ENCODE measurements around the gene GPAT3.
A peak's percentile ranks its signal among the peaks of the same experiment; 100 is the strongest.

Gene GPAT3

DNA sequence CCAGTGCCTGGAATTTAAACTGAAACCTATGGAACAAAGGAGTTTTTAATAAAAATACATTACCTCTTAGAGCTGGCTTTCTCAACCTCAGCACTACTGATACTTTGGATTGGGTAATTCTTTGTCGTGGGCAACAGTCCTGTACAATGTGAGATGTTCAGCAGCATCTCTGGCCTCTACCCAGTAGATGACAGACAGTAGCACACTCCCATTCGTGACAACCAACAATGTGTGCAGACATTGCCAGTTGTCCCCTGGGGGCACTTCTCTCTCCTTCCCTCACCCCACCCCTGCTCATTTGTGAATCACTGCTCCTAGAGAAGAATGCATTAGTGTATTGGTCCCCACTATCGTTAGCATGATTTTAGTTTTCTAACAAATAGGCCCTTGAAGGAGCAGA lies 16.2 kb downstream of the GPAT3 start:
- Histone ChIP-seq H3K4me2 (ENCODE audit: low read depth, low read length, poor library complexity, severe bottlenecking) (peak overlapping the region; percentile 13), H3K4me3 (ENCODE audit: low read length, poor library complexity, severe bottlenecking) (no peak overlapping the region), H2AFZ (ENCODE audit: low read length) (no peak overlapping the region), H3K79me2 (ENCODE audit: insufficient read depth, low read length) (no peaks in the 10 kb centered on the region), H3K9ac (ENCODE audit: low read depth, low read length, poor library complexity, severe bottlenecking) (no peak overlapping the region), H3K36me3 (ENCODE audit: insufficient read depth, low read length) (no peaks in the 10 kb centered on the region), H3K4me1 (ENCODE audit: insufficient read depth, low read length, poor library complexity, severe bottlenecking) (peaks cover 26% of the 10 kb centered on the region), H3F3A (ENCODE audit: low read depth) (no peaks in the 10 kb centered on the region), H3K9me2 (replicated peaks; ENCODE audit: low read depth, low read length) (no peaks in the 10 kb centered on the region), H3K9me3 (ENCODE audit: insufficient read depth, low read depth, low read length) (no peaks in the 10 kb centered on the region), H4K20me1 (ENCODE audit: insufficient read depth, low read length, poor library complexity, severe bottlenecking) (no peaks in the 10 kb centered on the region), H3K27me3 (ENCODE audit: insufficient read depth, low read length, poor library complexity, severe bottlenecking) (no peaks in the 10 kb centered on the region)
- TF ChIP-seq EZH2phosphoT487 (IDR thresholded peaks at IDR 0.05; ENCODE audit: borderline replicate concordance): no peak
- TF ChIP-seq, protein P1, sequence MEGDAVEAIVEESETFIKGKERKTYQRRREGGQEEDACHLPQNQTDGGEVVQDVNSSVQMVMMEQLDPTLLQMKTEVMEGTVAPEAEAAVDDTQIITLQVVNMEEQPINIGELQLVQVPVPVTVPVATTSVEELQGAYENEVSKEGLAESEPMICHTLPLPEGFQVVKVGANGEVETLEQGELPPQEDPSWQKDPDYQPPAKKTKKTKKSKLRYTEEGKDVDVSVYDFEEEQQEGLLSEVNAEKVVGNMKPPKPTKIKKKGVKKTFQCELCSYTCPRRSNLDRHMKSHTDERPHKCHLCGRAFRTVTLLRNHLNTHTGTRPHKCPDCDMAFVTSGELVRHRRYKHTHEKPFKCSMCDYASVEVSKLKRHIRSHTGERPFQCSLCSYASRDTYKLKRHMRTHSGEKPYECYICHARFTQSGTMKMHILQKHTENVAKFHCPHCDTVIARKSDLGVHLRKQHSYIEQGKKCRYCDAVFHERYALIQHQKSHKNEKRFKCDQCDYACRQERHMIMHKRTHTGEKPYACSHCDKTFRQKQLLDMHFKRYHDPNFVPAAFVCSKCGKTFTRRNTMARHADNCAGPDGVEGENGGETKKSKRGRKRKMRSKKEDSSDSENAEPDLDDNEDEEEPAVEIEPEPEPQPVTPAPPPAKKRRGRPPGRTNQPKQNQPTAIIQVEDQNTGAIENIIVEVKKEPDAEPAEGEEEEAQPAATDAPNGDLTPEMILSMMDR (conservative IDR thresholded peaks at IDR 0.05; ENCODE audit: low read length): no peak

DNA sequence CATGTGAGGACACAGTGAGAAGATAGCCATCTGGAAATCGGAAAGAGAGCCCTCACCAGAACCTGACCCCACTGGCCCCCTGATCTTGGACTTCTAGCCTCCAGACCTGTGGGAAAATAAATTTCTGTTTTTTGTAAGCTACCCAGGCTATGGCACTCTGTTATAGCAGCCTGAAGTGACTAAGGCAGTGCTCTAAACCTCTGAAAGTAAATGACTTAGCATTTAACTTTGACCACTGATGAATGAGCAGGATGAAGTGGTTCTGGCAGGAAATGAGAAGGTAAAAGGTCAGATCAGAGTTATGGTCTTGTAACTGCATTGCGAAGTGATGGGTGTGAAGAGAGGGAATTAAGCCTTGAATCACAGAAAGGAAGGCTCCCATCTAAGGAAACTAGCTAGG lies 17.0 kb downstream of the GPAT3 start:
- H3K4me1 ChIP-seq (ENCODE audit: insufficient read depth, low read length, poor library complexity, severe bottlenecking): peaks cover 26% of the 10 kb centered on the region
- H3K27me3 ChIP-seq (ENCODE audit: insufficient read depth, low read length, poor library complexity, severe bottlenecking): no peaks in the 10 kb centered on the region
- H3K9me2 ChIP-seq (replicated peaks; ENCODE audit: low read depth, low read length): no peaks in the 10 kb centered on the region
- no peaks in the 10 kb centered on the region for H3K79me2 ChIP-seq (ENCODE audit: insufficient read depth, low read length)
- H3F3A ChIP-seq (ENCODE audit: low read depth): no peaks in the 10 kb centered on the region
- H3K9ac ChIP-seq (ENCODE audit: low read depth, low read length, poor library complexity, severe bottlenecking): no peak overlapping the region
- no peak for TF ChIP-seq EZH2phosphoT487 (IDR thresholded peaks at IDR 0.05; ENCODE audit: borderline replicate concordance)
- TF ChIP-seq, protein P1 (conservative IDR thresholded peaks at IDR 0.05; ENCODE audit: low read length): no peak
- no peak overlapping the region for H2AFZ ChIP-seq (ENCODE audit: low read length)
- H3K4me3 ChIP-seq (ENCODE audit: low read length, poor library complexity, severe bottlenecking): no peak overlapping the region
- no peaks in the 10 kb centered on the region for H3K9me3 ChIP-seq (ENCODE audit: insufficient read depth, low read depth, low read length)
- H3K4me2 ChIP-seq (ENCODE audit: low read depth, low read length, poor library complexity, severe bottlenecking): peak overlapping the region; percentile 13
- H3K36me3 ChIP-seq (ENCODE audit: insufficient read depth, low read length): no peaks in the 10 kb centered on the region
- H4K20me1 ChIP-seq (ENCODE audit: insufficient read depth, low read length, poor library complexity, severe bottlenecking): no peaks in the 10 kb centered on the region

DNA sequence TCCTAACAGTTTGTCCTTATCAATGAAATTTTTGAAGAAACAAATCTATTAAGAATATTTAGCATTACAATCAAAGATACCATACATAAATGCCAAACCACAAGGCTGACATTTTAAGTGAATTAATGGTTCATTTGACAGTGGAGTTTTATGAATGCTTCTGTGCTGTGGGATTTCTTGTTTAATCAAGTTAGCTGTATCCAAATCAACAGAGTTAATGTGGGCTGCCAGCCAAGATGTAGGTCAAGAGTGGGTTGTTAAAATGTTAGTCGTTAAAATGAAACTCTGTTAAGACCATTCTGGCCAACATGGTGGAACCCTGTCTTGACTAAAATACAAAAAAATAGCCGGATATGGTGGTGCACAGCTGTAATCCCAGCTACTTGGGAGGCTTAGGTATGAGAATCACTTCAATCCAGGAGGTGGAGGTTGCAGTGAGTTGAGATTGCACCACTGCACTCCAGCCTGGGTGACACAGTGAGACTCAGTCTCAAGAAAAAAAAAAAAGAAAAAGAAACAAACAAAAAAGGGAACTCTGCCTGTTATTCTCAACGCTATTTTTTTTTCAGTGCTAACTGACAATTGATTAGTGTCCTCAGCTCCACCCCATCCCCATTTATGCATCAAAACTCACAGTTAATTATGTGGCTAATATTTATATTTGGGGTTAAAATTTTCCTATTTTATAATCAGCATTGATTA lies 20.2 kb downstream of the GPAT3 start:
- no peaks in the 10 kb centered on the region for H3K9me3 ChIP-seq (ENCODE audit: insufficient read depth, low read depth, low read length)
- no peak overlapping the region for H3K9ac ChIP-seq (ENCODE audit: low read depth, low read length, poor library complexity, severe bottlenecking)
- peaks cover 24% of the 10 kb centered on the region for H3K4me1 ChIP-seq (ENCODE audit: insufficient read depth, low read length, poor library complexity, severe bottlenecking)
- H3K79me2 ChIP-seq (ENCODE audit: insufficient read depth, low read length): no peaks in the 10 kb centered on the region
- no peaks in the 10 kb centered on the region for H3K27me3 ChIP-seq (ENCODE audit: insufficient read depth, low read length, poor library complexity, severe bottlenecking)
- no peak overlapping the region for H3K4me3 ChIP-seq (ENCODE audit: low read length, poor library complexity, severe bottlenecking)
- H3K4me2 ChIP-seq (ENCODE audit: low read depth, low read length, poor library complexity, severe bottlenecking): no peak overlapping the region
- TF ChIP-seq EZH2phosphoT487 (IDR thresholded peaks at IDR 0.05; ENCODE audit: borderline replicate concordance): no peak
- TF ChIP-seq, protein P1 (conservative IDR thresholded peaks at IDR 0.05; ENCODE audit: low read length): no peak
- H3K36me3 ChIP-seq (ENCODE audit: insufficient read depth, low read length): no peaks in the 10 kb centered on the region
- no peaks in the 10 kb centered on the region for H4K20me1 ChIP-seq (ENCODE audit: insufficient read depth, low read length, poor library complexity, severe bottlenecking)
- H3K9me2 ChIP-seq (replicated peaks; ENCODE audit: low read depth, low read length): no peaks in the 10 kb centered on the region
- H2AFZ ChIP-seq (ENCODE audit: low read length): no peak overlapping the region
- no peaks in the 10 kb centered on the region for H3F3A ChIP-seq (ENCODE audit: low read depth)
